HG02973 (cell line): ENCODE measurements around the gene SF3B3.
"Not testable (repeated sequence)": the region's sequence is repeated elsewhere in the genome, so short reads cannot be mapped to it uniquely, and the experiment has no call there.

Source experiments
- ATAC-seq: cut with Tn5 transposase; IDR thresholded peaks from one replicate; pipeline ENCODE4 v1.9.1; 2021; ENCODE audit warnings: moderate library complexity; ENCODE audit not compliant: unreplicated experiment

The SF3B3 gene

GRCh38 chr16:70614208-70614951 is 90.8 kb downstream of the SF3B3 start:
- no peak for ATAC-seq

- no peak for ATAC-seq
Measured at GRCh38 chr16:70615945-70616344, 92.3 kb downstream of the SF3B3 start.

- not testable (repeated sequence) for ATAC-seq
Measured at GRCh38 chr16:70621864-70622263, 98.2 kb downstream of the SF3B3 start.
